Measurements from ENCODE around the gene CRYBB3. TPM values are rescaled to one million over a fixed set of nuclear protein-coding genes. Genes with fewer than 3 reads are reported as not detected.

Gene CRYBB3
- total RNA-seq, 2 donors from 2014 or later: 0.97 TPM; not detected in 1

DNA sequence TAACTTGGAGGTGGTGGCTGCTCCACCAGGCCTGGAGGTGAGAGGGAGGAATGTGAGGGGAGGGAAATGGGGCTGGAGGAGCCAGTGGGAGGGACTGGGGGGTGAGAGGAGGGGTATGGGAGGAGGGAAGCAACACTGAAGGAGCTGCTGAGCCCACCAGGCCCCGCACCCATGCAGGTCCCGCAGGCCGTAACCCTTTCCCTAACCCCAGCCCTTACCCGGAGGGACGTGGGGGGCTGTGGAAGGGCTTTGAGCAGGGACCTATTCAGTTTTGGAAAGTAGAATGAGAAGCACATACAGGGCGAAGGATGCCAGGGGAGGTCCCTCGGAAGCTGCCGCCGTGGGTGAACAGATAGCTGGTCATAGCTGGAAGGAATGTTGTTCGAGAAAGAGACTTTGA, 33.9 kb upstream of the CRYBB3 start:
- no peaks in the 10 kb centered on the region for H3K9me3 ChIP-seq (ENCODE audit: control insufficient read depth, low read length)
- no peak overlapping the region for H3K9ac ChIP-seq (ENCODE audit: extremely low read depth, low read length, poor library complexity, severe bottlenecking)
- Mint-ChIP-seq H3K27ac (peak overlapping the region; percentile 81), H3K36me3 (ENCODE audit: low read depth) (peaks cover 6% of the 10 kb centered on the region), H3K4me3 (no peak overlapping the region), H3K9me3 (no peaks in the 10 kb centered on the region), H3K27me3 (ENCODE audit: insufficient read depth) (no peaks in the 10 kb centered on the region), H3K4me1 (peaks cover 2% of the 10 kb centered on the region)
- H3K4me1 ChIP-seq (ENCODE audit: control insufficient read depth, insufficient read depth, low read length): no peaks in the 10 kb centered on the region
- no peak overlapping the region for H3K4me3 ChIP-seq (ENCODE audit: low read length)
- WGBS, 2 experiments (ENCODE audit: insufficient coverage in 1 of 2, insufficient read length in 1 of 2): 95 to 96% methylated on average over 8 to 10 of the region's 10 CpGs
- no peak overlapping the region for H3K27ac ChIP-seq (ENCODE audit: low read depth, low read length)
- H3K27me3 ChIP-seq (ENCODE audit: control insufficient read depth, insufficient read depth, low read length, poor library complexity, severe bottlenecking): no peaks in the 10 kb centered on the region
- DNase-seq: peak; percentile 41
- TF ChIP-seq, protein P1, sequence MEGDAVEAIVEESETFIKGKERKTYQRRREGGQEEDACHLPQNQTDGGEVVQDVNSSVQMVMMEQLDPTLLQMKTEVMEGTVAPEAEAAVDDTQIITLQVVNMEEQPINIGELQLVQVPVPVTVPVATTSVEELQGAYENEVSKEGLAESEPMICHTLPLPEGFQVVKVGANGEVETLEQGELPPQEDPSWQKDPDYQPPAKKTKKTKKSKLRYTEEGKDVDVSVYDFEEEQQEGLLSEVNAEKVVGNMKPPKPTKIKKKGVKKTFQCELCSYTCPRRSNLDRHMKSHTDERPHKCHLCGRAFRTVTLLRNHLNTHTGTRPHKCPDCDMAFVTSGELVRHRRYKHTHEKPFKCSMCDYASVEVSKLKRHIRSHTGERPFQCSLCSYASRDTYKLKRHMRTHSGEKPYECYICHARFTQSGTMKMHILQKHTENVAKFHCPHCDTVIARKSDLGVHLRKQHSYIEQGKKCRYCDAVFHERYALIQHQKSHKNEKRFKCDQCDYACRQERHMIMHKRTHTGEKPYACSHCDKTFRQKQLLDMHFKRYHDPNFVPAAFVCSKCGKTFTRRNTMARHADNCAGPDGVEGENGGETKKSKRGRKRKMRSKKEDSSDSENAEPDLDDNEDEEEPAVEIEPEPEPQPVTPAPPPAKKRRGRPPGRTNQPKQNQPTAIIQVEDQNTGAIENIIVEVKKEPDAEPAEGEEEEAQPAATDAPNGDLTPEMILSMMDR (conservative IDR thresholded peaks at IDR 0.05): no peak
- H3K36me3 ChIP-seq (ENCODE audit: control insufficient read depth, insufficient read depth, low read length): no peaks in the 10 kb centered on the region

DNA sequence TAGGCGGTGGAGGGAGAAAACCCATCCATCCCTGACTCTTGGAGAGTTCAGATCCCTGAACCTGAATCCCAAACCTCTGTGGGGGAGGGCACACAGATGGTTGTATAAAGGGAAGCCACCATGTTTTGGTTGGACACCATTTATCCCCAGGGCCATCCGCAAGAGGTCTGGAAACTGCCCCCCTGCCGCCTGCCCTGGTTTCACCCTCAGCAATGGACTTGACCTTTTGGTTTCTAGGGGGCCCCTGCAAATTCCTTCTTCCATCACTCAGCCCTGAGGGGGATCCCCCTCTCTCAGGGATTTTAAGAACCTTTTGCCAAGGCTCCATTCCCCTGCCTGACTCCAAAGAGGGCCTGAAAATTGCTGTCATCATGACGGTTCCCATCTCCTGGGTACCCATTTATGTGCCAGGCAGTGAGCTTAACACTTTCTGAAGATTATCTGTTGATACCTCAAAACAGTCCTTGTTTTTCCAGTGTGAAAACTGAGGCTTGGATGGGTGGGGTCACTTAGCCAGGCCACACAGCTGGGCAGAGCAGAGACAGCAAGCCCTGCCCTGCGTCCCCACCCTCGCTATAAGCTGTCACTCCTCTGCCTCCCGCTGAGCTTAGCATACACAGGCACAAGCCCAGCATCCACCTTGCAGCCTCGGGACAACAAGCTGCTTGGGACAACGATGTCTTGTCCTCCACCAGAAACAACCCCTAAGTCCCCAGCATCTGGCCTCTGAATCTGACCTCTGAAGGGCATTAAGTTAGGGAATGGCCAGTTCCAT, 33.2 kb upstream of the CRYBB3 start:
- peaks cover 7% of the 10 kb centered on the region for H3K36me3 Mint-ChIP-seq (ENCODE audit: low read depth)
- H3K4me1 Mint-ChIP-seq: peaks cover 2% of the 10 kb centered on the region
- Histone ChIP-seq H3K9me3 (ENCODE audit: control insufficient read depth, low read length) (no peaks in the 10 kb centered on the region), H3K36me3 (ENCODE audit: control insufficient read depth, insufficient read depth, low read length) (no peaks in the 10 kb centered on the region), H3K4me1 (ENCODE audit: control insufficient read depth, insufficient read depth, low read length) (no peaks in the 10 kb centered on the region), H3K4me3 (ENCODE audit: low read length) (no peak overlapping the region), H3K9ac (ENCODE audit: extremely low read depth, low read length, poor library complexity, severe bottlenecking) (no peak overlapping the region), H3K27ac (ENCODE audit: low read depth, low read length) (no peak overlapping the region), H3K27me3 (ENCODE audit: control insufficient read depth, insufficient read depth, low read length, poor library complexity, severe bottlenecking) (no peaks in the 10 kb centered on the region)
- no peaks in the 10 kb centered on the region for H3K27me3 Mint-ChIP-seq (ENCODE audit: insufficient read depth)
- WGBS, 2 experiments (ENCODE audit: insufficient coverage in 1 of 2, insufficient read length in 1 of 2): 83 to 85% methylated on average over 3 to 9 of the region's 9 CpGs
- DNase-seq: peak; percentile 52
- TF ChIP-seq, protein P1 (conservative IDR thresholded peaks at IDR 0.05): no peak
- H3K9me3 Mint-ChIP-seq: no peaks in the 10 kb centered on the region
- no peak overlapping the region for H3K4me3 Mint-ChIP-seq
- no peak overlapping the region for H3K27ac Mint-ChIP-seq

DNA sequence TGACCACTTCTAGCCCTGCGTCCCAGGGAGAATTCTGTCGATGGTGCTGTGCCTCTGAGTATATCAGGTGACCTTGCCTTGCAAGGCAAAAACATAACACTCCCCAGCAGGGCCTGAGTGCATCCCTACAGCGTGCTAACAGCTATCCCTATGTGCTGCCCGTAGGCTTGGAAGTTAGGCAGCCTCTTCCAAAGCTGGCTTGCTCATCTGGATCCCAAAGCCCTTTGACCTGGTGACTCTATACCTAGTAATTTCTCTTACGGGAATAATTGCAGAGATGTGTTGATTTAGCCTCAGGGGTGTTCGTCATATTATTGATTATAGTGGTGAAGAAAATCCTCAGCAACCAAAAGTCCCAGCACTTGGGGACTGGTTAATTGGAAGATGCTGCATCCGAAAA, 32.6 kb upstream of the CRYBB3 start:
- WGBS, 2 experiments (ENCODE audit: insufficient coverage in 1 of 2, insufficient read length in 1 of 2): 90 to 92% methylated on average over 7 of the region's 7 CpGs
- TF ChIP-seq, protein P1 (conservative IDR thresholded peaks at IDR 0.05): no peak
- no peaks in the 10 kb centered on the region for H3K9me3 ChIP-seq (ENCODE audit: control insufficient read depth, low read length)
- peaks cover 11% of the 10 kb centered on the region for H3K36me3 Mint-ChIP-seq (ENCODE audit: low read depth)
- peaks cover 2% of the 10 kb centered on the region for H3K4me1 Mint-ChIP-seq
- H3K9ac ChIP-seq (ENCODE audit: extremely low read depth, low read length, poor library complexity, severe bottlenecking): no peak overlapping the region
- H3K27me3 ChIP-seq (ENCODE audit: control insufficient read depth, insufficient read depth, low read length, poor library complexity, severe bottlenecking): no peaks in the 10 kb centered on the region
- no peak overlapping the region for H3K4me3 Mint-ChIP-seq
- H3K4me3 ChIP-seq (ENCODE audit: low read length): no peak overlapping the region
- no peaks in the 10 kb centered on the region for H3K36me3 ChIP-seq (ENCODE audit: control insufficient read depth, insufficient read depth, low read length)
- peak; percentile 45 for DNase-seq
- H3K27me3 Mint-ChIP-seq (ENCODE audit: insufficient read depth): no peaks in the 10 kb centered on the region
- H3K4me1 ChIP-seq (ENCODE audit: control insufficient read depth, insufficient read depth, low read length): no peaks in the 10 kb centered on the region
- no peak overlapping the region for H3K27ac Mint-ChIP-seq
- H3K27ac ChIP-seq (ENCODE audit: low read depth, low read length): no peak overlapping the region
- H3K9me3 Mint-ChIP-seq: no peaks in the 10 kb centered on the region

Data from endodermal cell (in vitro differentiated cells).